ENCODE data around the gene BRCA1.
"Not testable (repeated sequence)": the region's sequence is repeated elsewhere in the genome, so short reads cannot be mapped to it uniquely, and the experiment has no call there.

BRCA1 gene

GRCh38 chr17:43133439-43133838 lies 8.3 kb upstream of the BRCA1 start:
- not testable (repeated sequence) for DNase-seq

- no peak for DNase-seq
Observed at GRCh38 chr17:43132117-43132516, 7.0 kb upstream of the BRCA1 start.

DNA sequence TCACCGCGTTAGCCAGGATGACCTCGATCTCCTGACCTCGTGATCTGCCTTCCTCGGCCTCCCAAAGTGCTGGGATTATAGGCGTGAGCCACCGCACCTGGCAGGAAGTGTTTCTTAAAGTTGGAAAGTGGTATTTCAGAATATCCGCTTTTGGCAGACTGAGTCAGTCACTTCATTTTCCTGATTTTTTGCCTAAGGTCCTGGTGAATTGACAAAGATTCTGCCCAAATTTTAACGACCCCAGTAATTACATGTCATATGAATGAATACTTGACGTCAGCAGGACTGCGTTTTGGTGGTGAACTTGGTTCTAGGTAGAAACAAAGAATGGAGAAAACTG lies 4.5 kb upstream of the BRCA1 start:
- no peak for DNase-seq

DNA sequence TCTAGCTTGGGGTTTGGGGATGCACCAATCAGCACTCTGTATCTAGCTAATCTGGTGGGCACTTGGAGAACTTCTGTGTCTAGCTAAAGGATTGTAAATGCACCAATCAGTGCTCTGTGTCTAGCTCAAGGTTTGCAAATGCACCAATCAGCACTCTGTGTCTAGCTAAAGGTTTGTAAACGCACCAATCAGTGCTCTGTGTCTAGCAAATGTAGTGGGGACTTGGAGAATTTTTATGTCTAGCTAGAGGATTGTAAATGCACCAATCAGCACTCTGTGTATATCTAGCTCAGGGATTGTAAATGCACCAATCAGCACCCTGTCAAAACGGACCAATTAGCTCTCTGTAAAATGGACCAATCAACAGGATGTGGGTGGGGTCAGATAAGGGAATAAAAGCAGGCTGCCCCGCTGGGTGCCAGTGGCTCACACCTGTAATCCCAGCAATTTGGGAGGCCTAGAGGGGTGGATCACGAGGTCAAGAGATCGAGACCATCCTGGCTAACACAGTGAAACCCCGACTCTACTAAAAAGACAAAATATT lies 2.2 kb upstream of the BRCA1 start:
- not testable (repeated sequence) for DNase-seq

DNA sequence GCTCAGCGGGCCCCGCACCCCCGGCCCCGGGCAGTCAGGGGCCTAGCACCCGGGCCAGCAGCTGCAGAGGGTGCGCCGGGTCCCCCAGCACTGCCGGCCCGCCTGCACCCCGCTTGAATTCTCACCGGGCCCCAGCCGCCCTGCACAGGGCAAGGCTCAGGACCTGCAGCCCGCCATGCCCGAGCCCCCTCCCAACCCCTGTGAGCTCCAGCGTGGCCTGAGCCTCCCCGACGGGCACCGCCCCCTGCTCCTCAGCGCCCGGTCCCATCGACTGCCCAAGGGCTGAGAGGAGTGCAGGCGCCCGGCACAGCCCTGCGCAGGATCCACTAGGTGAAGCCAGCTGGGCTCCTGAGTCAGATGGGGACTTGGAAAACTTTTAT lies 1.7 kb upstream of the BRCA1 start:
- no peak for DNase-seq

DNA sequence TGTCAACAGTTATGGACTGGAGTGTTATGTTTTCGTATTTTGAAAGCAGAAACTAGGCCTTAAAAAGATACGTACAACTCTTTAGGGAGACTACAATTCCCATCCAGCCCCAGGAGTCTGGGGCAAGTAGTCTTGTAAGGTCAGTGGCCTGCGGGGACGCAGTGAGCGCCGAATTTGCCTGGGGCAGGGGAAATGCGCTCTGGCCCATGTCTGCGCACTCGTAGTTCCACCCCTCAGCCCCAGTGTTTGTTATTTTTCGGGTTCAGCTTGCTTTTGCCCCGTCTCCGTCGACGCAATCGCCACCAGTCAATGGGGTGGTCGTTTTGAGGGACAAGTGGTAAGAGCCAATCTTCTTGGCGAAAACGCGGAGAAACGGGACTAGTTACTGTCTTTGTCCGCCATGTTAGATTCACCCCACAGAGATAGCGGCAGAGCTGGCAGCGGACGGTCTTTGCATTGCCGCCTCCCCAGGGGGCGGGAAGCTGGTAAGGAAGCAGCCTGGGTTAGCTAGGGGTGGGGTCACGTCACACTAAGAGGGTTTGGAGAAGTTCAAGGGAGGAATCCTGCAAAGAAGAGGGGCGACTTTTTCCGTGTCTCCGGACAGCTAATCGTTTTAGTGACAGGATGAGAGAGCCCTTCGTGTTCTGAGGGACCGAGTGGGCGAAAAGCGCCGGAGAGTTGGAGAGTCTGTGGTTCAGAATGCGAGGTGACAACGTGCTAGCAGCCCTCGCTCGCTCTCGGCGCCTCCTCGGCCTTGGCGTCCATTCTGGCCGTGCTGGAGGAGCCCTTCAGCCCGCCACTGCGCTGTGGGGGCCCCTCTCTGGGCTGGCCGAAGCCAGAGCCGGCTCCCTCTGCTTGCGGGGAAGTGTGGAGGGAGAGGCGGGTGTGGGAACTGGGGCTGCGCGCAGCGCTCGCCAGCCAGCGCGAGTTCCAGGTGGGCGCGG lies 1.1 kb upstream of the BRCA1 start:
- no peak for DNase-seq

- DNase-seq = no peak
Observed at GRCh38 chr17:43118679-43119615, 6.2 kb downstream of the BRCA1 start.

- no peak for DNase-seq
Observed at GRCh38 chr17:43114151-43114552, 11.0 kb downstream of the BRCA1 start.

DNA sequence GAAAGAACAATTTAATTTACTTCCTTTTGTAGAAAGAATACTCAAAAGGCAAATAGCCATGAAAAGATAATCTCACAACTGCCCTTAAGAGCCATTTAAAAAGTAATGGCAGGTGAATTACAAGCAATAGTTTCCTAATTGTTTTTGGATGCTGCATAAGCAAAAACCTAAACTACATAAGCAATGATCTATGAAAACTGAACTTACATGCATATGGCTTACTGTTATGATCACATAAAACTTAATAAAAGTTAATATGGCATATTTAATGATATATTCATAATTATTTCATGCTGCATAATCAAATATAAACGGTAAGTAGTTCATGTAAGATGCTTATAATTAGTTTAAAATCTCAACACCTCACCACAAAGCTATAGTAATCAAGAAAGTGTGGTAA lies 18.6 kb downstream of the BRCA1 start:
- DNase-seq = peak; percentile 12

- DNase-seq = no peak
Observed at GRCh38 chr17:43105146-43105545, 20.0 kb downstream of the BRCA1 start.

GRCh38 chr17:43104665-43105064 lies 20.5 kb downstream of the BRCA1 start:
- no peak for DNase-seq

- not testable (repeated sequence) for DNase-seq
Observed at GRCh38 chr17:43095364-43095763, 29.8 kb downstream of the BRCA1 start.

DNA sequence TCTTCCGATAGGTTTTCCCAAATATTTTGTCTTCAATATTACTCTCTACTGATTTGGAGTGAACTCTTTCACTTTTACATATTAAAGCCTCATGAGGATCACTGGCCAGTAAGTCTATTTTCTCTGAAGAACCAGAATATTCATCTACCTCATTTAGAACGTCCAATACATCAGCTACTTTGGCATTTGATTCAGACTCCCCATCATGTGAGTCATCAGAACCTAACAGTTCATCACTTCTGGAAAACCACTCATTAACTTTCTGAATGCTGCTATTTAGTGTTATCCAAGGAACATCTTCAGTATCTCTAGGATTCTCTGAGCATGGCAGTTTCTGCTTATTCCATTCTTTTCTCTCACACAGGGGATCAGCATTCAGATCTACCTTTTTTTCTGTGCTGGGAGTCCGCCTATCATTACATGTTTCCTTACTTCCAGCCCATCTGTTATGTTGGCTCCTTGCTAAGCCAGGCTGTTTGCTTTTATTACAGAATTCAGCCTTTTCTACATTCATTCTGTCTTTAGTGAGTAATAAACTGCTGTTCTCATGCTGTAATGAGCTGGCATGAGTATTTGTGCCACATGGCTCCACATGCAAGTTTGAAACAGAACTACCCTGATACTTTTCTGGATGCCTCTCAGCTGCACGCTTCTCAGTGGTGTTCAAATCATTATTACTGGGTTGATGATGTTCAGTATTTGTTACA lies 30.9 kb downstream of the BRCA1 start:
- no peak for DNase-seq

DNA sequence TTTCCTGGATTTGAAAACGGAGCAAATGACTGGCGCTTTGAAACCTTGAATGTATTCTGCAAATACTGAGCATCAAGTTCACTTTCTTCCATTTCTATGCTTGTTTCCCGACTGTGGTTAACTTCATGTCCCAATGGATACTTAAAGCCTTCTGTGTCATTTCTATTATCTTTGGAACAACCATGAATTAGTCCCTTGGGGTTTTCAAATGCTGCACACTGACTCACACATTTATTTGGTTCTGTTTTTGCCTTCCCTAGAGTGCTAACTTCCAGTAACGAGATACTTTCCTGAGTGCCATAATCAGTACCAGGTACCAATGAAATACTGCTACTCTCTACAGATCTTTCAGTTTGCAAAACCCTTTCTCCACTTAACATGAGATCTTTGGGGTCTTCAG lies 32.3 kb downstream of the BRCA1 start:
- no peak for DNase-seq

DNA sequence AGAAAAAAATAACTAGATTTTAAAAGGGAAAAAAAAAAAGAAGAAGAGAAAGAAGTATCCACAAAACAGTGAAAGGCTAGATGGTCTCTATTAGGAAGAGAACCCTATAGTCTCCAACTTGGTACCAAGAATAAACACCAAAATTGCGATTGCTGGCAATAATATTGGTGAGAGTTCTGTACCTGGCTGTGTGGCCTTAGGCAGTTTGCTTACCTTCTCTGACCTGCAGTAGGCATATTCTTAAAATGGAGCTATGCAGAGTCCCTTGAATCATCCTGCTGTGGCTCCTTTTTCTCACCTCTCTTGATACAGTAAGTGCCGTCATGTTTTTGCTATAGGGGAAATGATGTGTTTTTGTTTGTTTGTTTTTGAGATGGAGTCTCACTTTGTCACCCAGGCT lies 35.1 kb downstream of the BRCA1 start:
- DNase-seq = no peak

DNA sequence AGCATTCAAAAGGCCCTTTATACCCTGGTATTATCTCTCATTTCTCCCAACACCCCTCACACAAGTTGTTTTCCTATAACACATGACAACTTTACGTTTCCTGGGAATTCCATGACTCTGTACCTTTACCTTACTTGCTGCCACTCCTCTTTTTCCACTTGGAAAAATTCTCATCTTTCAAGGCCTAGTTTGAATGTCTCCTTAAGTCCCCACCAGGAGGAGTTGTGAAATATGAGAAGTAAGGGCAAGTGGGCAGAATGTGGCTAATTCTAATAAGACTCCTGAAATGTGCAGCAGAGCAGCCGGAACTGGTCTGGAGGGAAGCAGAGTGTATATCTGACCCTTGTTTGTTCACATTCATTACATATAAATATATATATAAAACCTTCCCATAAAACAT lies 39.7 kb downstream of the BRCA1 start:
- no peak for DNase-seq

DNA sequence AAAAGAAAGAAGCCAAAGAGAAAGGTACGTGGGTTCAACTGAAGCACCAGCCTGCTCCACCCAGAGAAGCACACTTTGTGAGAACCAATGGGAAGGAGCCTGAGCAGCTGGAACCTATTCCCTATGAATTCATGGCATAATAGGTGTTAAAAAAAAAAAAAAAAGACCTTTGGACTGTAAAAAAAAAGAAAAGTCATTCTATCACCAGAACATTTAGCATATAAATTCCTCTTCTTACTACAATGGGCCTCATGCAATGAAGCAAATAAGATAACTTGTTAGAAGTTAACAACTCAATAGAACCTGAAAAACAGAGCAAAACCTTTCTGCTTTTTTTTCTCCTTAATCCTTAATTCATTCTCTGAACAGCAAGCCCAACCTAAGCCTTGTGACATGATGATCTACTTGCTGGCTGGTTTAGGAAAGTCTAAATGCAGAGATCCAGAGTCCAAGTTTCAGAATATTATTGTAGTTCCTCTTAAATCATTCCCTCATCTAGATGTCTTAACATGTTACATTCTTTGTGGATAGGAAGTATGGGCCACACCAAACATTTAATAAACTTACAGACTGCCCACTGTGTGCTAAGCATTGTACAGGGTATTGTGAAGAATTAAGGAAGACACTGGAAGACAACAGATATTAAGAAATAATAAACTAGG lies 45.4 kb downstream of the BRCA1 start:
- DNase-seq = no peak

- DNase-seq = no peak
Observed at GRCh38 chr17:43074869-43075268, 50.3 kb downstream of the BRCA1 start.

DNA sequence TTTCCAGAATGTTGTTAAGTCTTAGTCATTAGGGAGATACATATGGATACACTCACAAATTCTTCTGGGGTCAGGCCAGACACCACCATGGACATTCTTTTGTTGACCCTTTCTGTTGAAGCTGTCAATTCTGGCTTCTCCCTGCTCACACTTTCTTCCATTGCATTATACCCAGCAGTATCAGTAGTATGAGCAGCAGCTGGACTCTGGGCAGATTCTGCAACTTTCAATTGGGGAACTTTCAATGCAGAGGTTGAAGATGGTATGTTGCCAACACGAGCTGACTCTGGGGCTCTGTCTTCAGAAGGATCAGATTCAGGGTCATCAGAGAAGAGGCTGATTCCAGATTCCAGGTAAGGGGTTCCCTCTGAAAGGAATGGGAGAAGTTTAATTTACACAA lies 54.3 kb downstream of the BRCA1 start:
- no peak for DNase-seq

DNA sequence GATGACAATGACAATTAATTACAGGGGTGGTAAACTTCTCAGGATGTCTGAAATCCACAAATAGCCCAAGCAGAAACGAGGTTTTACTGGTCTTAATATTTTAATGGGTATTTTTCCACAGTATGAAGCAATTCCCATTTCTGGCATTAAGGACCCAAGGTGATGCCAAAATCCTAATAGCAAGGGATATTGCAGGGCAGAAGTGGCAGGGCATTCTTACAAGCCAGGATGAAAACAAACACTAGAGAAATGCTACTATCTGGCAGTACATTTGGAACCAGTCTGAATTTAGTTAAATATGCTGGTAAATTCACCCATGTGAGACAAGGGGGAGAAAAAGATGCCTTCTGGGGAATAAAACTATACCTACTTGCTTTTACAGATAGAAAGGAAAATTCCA lies 54.9 kb downstream of the BRCA1 start:
- DNase-seq = no peak

DNA sequence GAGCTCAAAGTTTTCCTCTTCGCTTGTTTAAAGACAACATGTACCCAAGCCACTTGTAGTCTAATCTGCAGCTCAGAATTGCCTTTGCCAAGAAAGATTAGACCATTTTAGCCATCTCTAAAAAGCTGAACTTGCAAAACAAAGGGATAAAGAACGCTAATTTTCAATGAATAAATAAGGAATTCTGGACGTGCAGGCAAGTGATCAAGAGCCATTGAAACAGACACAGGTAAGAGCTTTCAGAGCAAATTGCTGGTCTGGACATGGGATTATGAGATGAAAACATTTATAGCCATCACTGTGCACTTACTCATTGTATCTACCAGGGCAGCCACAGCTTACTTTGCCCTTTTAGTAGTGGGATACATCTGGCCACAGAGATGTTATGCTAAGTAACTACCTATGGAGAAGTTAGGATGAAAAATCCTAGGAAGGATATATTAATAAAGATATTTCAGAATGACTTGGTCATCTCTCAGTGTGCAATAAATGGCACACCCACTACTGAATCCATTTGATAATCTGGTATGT lies 55.7 kb downstream of the BRCA1 start:
- peak; percentile 17 for DNase-seq
